NCI-H2081 treated with DMSO at 0.1 percent for 48 hours (cell line): ENCODE measurements around the gene ANTKMT.
"Not testable (repeated sequence)": the region's sequence is repeated elsewhere in the genome, so short reads cannot be mapped to it uniquely, and the experiment has no call there.

Experiments
- DNase-seq: peaks from one replicate; lab custom pipeline; 2025; lab: John Stamatoyannopoulos, UW

The ANTKMT gene

GRCh38 chr16:743794-744500 lies 23.0 kb downstream of the ANTKMT start:
- no peak for DNase-seq

GRCh38 chr16:745739-746138 lies 24.8 kb downstream of the ANTKMT start:
- no peak for DNase-seq

- no peak for DNase-seq
Measured at GRCh38 chr16:746637-747036, 25.7 kb downstream of the ANTKMT start.

GRCh38 chr16:747978-748746 lies 27.2 kb downstream of the ANTKMT start:
- DNase-seq = no peak

GRCh38 chr16:749010-749409 lies 28.1 kb downstream of the ANTKMT start:
- no peak for DNase-seq

GRCh38 chr16:750485-750884 lies 29.5 kb downstream of the ANTKMT start:
- DNase-seq = no peak

GRCh38 chr16:751152-752006 lies 30.4 kb downstream of the ANTKMT start:
- no peak for DNase-seq

- DNase-seq = no peak
Measured at GRCh38 chr16:752007-752312, 31.0 kb downstream of the ANTKMT start.

GRCh38 chr16:754121-754607 lies 33.2 kb downstream of the ANTKMT start:
- not testable (repeated sequence) for DNase-seq

GRCh38 chr16:754656-755055 lies 33.7 kb downstream of the ANTKMT start:
- no peak for DNase-seq

GRCh38 chr16:756428-756827 lies 35.5 kb downstream of the ANTKMT start:
- no peak for DNase-seq

GRCh38 chr16:759110-759910 lies 38.4 kb downstream of the ANTKMT start:
- DNase-seq = no peak

- DNase-seq = no peak
Measured at GRCh38 chr16:760065-760464, 39.1 kb downstream of the ANTKMT start.

GRCh38 chr16:760545-761343 lies 39.8 kb downstream of the ANTKMT start, which contains the start of gene MSLN:
MSLN (plus strand) TSS chr16:760734; CDS start chr16:762681, 1,947 bp downstream.
- DNase-seq = no peak

GRCh38 chr16:761625-762513 lies 40.9 kb downstream of the ANTKMT start:
- no peak for DNase-seq

- DNase-seq = no peak
Measured at GRCh38 chr16:762595-763268, 41.8 kb downstream of the ANTKMT start.

- DNase-seq = no peak
Measured at GRCh38 chr16:763369-764183, 42.6 kb downstream of the ANTKMT start.

GRCh38 chr16:764184-764750 lies 43.3 kb downstream of the ANTKMT start:
- no peak for DNase-seq
